ENCODE results near the gene LRRC1.

Gene LRRC1

DNA sequence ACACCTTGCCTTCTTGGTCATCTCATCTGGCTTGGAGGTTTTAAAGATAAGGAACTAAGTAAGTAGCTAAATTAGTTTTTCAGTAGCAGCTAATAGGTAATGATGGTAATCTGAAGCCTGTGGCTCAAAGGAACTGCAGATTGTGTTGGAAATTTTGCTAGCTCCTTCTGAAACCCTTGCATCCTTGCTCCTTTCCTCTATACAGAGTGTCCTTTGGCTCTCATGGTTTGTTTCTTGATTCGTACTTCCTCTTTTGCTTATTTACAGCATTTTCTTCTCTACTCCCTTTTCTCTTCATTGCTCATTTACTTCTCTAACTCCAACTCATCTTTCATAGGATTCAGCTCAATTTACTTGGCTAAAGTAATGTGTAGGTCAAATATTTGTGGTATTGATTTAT lies 19.0 kb downstream of the LRRC1 start:
- Histone ChIP-seq H3K9me3 (ENCODE audit: insufficient read depth, low read length) (no peaks in the 10 kb centered on the region), H3K4me1 (ENCODE audit: insufficient read depth, insufficient read length) (peaks cover 2% of the 10 kb centered on the region), H3K27me3 (ENCODE audit: insufficient read depth, insufficient read length) (no peaks in the 10 kb centered on the region), H3K9ac (ENCODE audit: insufficient read length, low read depth) (no peak overlapping the region), H3K4me3 (ENCODE audit: insufficient read length, low read depth) (no peak overlapping the region), H3K36me3 (ENCODE audit: insufficient read depth, insufficient read length, low read length) (no peaks in the 10 kb centered on the region)
- TF ChIP-seq SUZ12 (IDR thresholded peaks at IDR 0.05; ENCODE audit: extremely low read depth, insufficient read depth, insufficient read length) (no peak), YY1 (IDR thresholded peaks at IDR 0.05; ENCODE audit: insufficient read depth, insufficient read length) (no peak), ZNF274 (IDR thresholded peaks at IDR 0.05; ENCODE audit: low read depth, low read length) (no peak)
- DNase-seq (ENCODE audit: low read depth, low spot score) = no peak

GRCh38 chr6:53814353-53814752 lies 19.5 kb downstream of the LRRC1 start:
- DNase-seq (ENCODE audit: low read depth, low spot score) = no peak
- Histone ChIP-seq H3K4me1 (ENCODE audit: insufficient read depth, insufficient read length) (peaks cover 2% of the 10 kb centered on the region), H3K4me3 (ENCODE audit: insufficient read length, low read depth) (no peak overlapping the region), H3K9ac (ENCODE audit: insufficient read length, low read depth) (no peak overlapping the region), H3K9me3 (ENCODE audit: insufficient read depth, low read length) (no peaks in the 10 kb centered on the region), H3K27me3 (ENCODE audit: insufficient read depth, insufficient read length) (no peaks in the 10 kb centered on the region), H3K36me3 (ENCODE audit: insufficient read depth, insufficient read length, low read length) (no peaks in the 10 kb centered on the region)
- TF ChIP-seq SUZ12 (IDR thresholded peaks at IDR 0.05; ENCODE audit: extremely low read depth, insufficient read depth, insufficient read length) = no peak
- TF ChIP-seq YY1 (IDR thresholded peaks at IDR 0.05; ENCODE audit: insufficient read depth, insufficient read length) = no peak
- TF ChIP-seq ZNF274 (IDR thresholded peaks at IDR 0.05; ENCODE audit: low read depth, low read length) = no peak

- Histone ChIP-seq H3K9ac (ENCODE audit: insufficient read length, low read depth) (no peak overlapping the region), H3K36me3 (ENCODE audit: insufficient read depth, insufficient read length, low read length) (no peaks in the 10 kb centered on the region), H3K4me3 (ENCODE audit: insufficient read length, low read depth) (no peak overlapping the region), H3K9me3 (ENCODE audit: insufficient read depth, low read length) (no peaks in the 10 kb centered on the region), H3K4me1 (ENCODE audit: insufficient read depth, insufficient read length) (peaks cover 2% of the 10 kb centered on the region), H3K27me3 (ENCODE audit: insufficient read depth, insufficient read length) (no peaks in the 10 kb centered on the region)
- no peak for TF ChIP-seq SUZ12 (IDR thresholded peaks at IDR 0.05; ENCODE audit: extremely low read depth, insufficient read depth, insufficient read length)
- TF ChIP-seq ZNF274 (IDR thresholded peaks at IDR 0.05; ENCODE audit: low read depth, low read length) = no peak
- TF ChIP-seq YY1 (IDR thresholded peaks at IDR 0.05; ENCODE audit: insufficient read depth, insufficient read length) = no peak
- no peak for DNase-seq (ENCODE audit: low read depth, low spot score)
These were observed 20.7 kb downstream of the LRRC1 start for GRCh38 chr6:53815381-53816119.

DNA sequence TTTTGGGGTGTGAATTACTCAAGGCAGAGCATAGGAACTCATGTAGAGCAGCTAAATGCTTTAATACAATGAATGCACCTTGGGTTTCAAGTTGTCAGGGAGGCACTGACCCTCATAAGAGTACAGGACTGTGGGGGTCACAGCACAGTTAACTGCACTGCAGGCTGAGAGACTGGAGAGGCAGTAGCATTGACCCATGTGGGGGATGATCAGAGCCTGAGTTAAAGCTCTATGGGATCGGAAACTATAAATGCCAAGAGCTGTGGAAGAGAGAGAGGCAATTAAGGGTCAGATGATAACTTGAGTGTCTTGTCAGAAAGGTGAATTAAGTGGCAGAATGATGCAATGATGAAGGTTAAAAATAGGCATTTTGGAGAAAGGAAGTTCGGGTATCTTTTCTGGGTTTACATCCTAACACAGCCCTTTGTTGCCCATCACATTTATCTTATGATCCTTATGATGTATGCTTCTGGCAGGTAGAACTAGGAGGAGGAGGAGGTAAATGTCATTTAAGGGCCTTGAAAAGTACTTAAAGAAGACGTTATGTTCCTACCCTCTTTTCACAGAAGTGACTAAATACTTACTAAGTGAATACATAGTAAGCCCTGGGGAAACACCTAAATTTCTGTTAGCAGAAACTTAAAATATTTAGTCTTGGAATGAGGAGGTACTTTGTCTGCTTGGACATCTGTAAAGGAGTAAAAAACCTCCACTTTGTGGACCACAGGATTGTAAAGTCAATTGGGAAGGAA lies 24.2 kb downstream of the LRRC1 start:
- H3K27me3 ChIP-seq (ENCODE audit: insufficient read depth, insufficient read length) = no peaks in the 10 kb centered on the region
- DNase-seq (ENCODE audit: low read depth, low spot score) = no peak
- no peaks in the 10 kb centered on the region for H3K36me3 ChIP-seq (ENCODE audit: insufficient read depth, insufficient read length, low read length)

DNA sequence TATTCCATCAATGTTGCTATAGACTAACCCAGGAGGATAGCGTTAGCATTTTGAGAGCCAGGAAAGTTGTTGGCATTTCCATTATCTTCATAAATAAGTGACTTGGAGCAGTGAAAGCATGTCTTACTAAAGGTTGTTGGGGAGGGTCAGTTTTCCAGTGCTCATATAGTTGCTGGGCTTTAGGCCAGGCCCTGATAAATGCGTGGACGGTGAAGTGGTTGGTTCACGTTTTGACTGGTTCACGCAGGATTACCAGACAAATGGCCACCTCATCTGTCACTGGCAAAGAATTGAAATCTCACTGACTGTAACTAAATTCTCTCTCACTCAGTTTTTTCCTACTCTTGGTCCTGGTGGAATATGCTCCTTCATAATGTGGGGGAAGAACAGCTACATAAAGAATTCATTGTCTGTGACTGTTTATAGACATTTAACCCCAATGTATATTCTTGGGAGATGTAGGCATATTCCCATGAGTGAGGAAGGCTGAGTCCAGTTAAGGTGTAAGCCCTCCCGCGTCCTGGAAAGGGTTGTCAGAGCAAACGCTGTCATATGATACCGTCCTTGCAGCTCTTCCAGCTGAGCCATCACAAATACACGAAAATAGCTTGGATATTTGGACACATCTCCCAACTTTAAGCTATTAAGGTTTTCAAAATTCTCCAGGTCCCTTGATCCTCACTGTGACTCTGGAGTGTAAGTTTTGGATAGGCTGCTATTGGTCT lies 27.8 kb downstream of the LRRC1 start:
- TF ChIP-seq YY1 (IDR thresholded peaks at IDR 0.05; ENCODE audit: insufficient read depth, insufficient read length) (no peak), ZNF274 (IDR thresholded peaks at IDR 0.05; ENCODE audit: low read depth, low read length) (no peak), SUZ12 (IDR thresholded peaks at IDR 0.05; ENCODE audit: extremely low read depth, insufficient read depth, insufficient read length) (no peak)
- Histone ChIP-seq H3K4me1 (ENCODE audit: insufficient read depth, insufficient read length) (no peaks in the 10 kb centered on the region), H3K36me3 (ENCODE audit: insufficient read depth, insufficient read length, low read length) (no peaks in the 10 kb centered on the region), H3K4me3 (ENCODE audit: insufficient read length, low read depth) (no peak overlapping the region), H3K27me3 (ENCODE audit: insufficient read depth, insufficient read length) (no peaks in the 10 kb centered on the region), H3K9me3 (ENCODE audit: insufficient read depth, low read length) (no peaks in the 10 kb centered on the region), H3K9ac (ENCODE audit: insufficient read length, low read depth) (no peak overlapping the region)
- no peak for DNase-seq (ENCODE audit: low read depth, low spot score)

More for the DNA sequence above, 24.2 kb downstream of the LRRC1 start:
- Histone ChIP-seq H3K9ac (ENCODE audit: insufficient read length, low read depth) (no peak overlapping the region), H3K4me1 (ENCODE audit: insufficient read depth, insufficient read length) (no peaks in the 10 kb centered on the region), H3K4me3 (ENCODE audit: insufficient read length, low read depth) (no peak overlapping the region), H3K9me3 (ENCODE audit: insufficient read depth, low read length) (no peaks in the 10 kb centered on the region)
- TF ChIP-seq SUZ12 (IDR thresholded peaks at IDR 0.05; ENCODE audit: extremely low read depth, insufficient read depth, insufficient read length) (no peak), YY1 (IDR thresholded peaks at IDR 0.05; ENCODE audit: insufficient read depth, insufficient read length) (no peak)

- Histone ChIP-seq H3K4me1 (ENCODE audit: insufficient read depth, insufficient read length) (no peaks in the 10 kb centered on the region), H3K9me3 (ENCODE audit: insufficient read depth, low read length) (no peaks in the 10 kb centered on the region), H3K36me3 (ENCODE audit: insufficient read depth, insufficient read length, low read length) (no peaks in the 10 kb centered on the region), H3K4me3 (ENCODE audit: insufficient read length, low read depth) (no peak overlapping the region), H3K27me3 (ENCODE audit: insufficient read depth, insufficient read length) (no peaks in the 10 kb centered on the region), H3K9ac (ENCODE audit: insufficient read length, low read depth) (no peak overlapping the region)
- no peak for TF ChIP-seq ZNF274 (IDR thresholded peaks at IDR 0.05; ENCODE audit: low read depth, low read length)
- TF ChIP-seq SUZ12 (IDR thresholded peaks at IDR 0.05; ENCODE audit: extremely low read depth, insufficient read depth, insufficient read length) = no peak
- no peak for TF ChIP-seq YY1 (IDR thresholded peaks at IDR 0.05; ENCODE audit: insufficient read depth, insufficient read length)
- DNase-seq (ENCODE audit: low read depth, low spot score) = no peak
These were observed 29.9 kb downstream of the LRRC1 start for GRCh38 chr6:53824714-53825113.

Data from NT2/D1 (cell line).